HepG2 (cell line): Measurements from ENCODE around the gene FBXL22. TPM values are rescaled to one million over a fixed set of nuclear protein-coding genes. Genes with fewer than 3 reads are reported as not detected.
A peak's percentile ranks its signal among the peaks of the same experiment; 100 is the strongest.

ENCODE experiments used
- DMTF1 ChIP-seq: sonication (generic); formaldehyde crosslinking; IDR thresholded peaks from 2 replicates; pipeline ENCODE4 v1.4.0; 2020; ENCODE audit warnings: mild to moderate bottlenecking, missing genetic modification reagents
- ETV6 ChIP-seq: sonication (generic); formaldehyde crosslinking; conservative IDR thresholded peaks from 2 replicates; pipeline ENCODE4 v1.4.0; 2020; ENCODE audit warnings: missing genetic modification reagents
- HES4 ChIP-seq: sonication (generic); formaldehyde crosslinking; IDR thresholded peaks from 2 replicates; pipeline ENCODE4 v1.9.0; 2021; ENCODE audit warnings: mild to moderate bottlenecking, missing genetic modification reagents, borderline replicate concordance
- HNRNPLL ChIP-seq: fragments of 200-400 bp; formaldehyde crosslinking; IDR thresholded peaks from 2 replicates; pipeline ENCODE4 v1.6.1; 2017; ENCODE audit warnings: mild to moderate bottlenecking, low read depth, low read length; ENCODE audit not compliant: poor library complexity, severe bottlenecking
- KLF12 ChIP-seq: sonication (generic); formaldehyde crosslinking; IDR thresholded peaks from 2 replicates; pipeline ENCODE4 v1.4.0; 2020; ENCODE audit warnings: missing genetic modification reagents, borderline replicate concordance
- MYC ChIP-seq: sonication (generic); formaldehyde crosslinking; IDR thresholded peaks from 2 replicates; pipeline ENCODE4 v1.9.0; 2021; ENCODE audit warnings: missing genetic modification reagents, borderline replicate concordance
- PHF20 ChIP-seq: sonication (generic); formaldehyde crosslinking; IDR thresholded peaks from 2 replicates; pipeline ENCODE4 v1.5.0; 2020; ENCODE audit warnings: mild to moderate bottlenecking, missing genetic modification reagents
- RERE ChIP-seq: IDR thresholded peaks from 2 replicates; pipeline ENCODE4 v1.6.1; 2016; ENCODE audit warnings: low read depth, missing genetic modification reagents, missing compliant biosample characterization
- SRY ChIP-seq: sonication (generic); formaldehyde crosslinking; IDR thresholded peaks from 2 replicates; pipeline ENCODE4 v1.8.0; 2022; ENCODE audit warnings: mild to moderate bottlenecking, missing genetic modification reagents
- TERF1 ChIP-seq: sonication (generic); formaldehyde crosslinking; IDR thresholded peaks from 2 replicates; pipeline ENCODE4 v1.8.0; 2022; ENCODE audit warnings: mild to moderate bottlenecking, missing genetic modification reagents, moderate library complexity
- THAP9 ChIP-seq: sonication (generic); formaldehyde crosslinking; IDR thresholded peaks from 2 replicates; pipeline ENCODE4; 2020; ENCODE audit warnings: missing genetic modification reagents, mild to moderate bottlenecking, borderline replicate concordance
- ZKSCAN5 ChIP-seq: sonication (generic); formaldehyde crosslinking; IDR thresholded peaks from 2 replicates; pipeline ENCODE4 v1.5.1; 2020; ENCODE audit warnings: mild to moderate bottlenecking, missing genetic modification reagents
- ZMYM4 ChIP-seq: sonication (generic); formaldehyde crosslinking; IDR thresholded peaks from 2 replicates; pipeline ENCODE4 v1.8.1; 2023; ENCODE audit warnings: mild to moderate bottlenecking, missing genetic modification reagents
- ZNF629 ChIP-seq: sonication (generic); formaldehyde crosslinking; conservative IDR thresholded peaks from 2 replicates; pipeline ENCODE4 v1.5.0; 2020; ENCODE audit warnings: missing genetic modification reagents
- ZNF784 ChIP-seq: sonication (generic); formaldehyde crosslinking; IDR thresholded peaks from 2 replicates; pipeline ENCODE4 v1.5.1; 2020; ENCODE audit warnings: missing genetic modification reagents, mild to moderate bottlenecking, borderline replicate concordance
- polyA plus RNA-seq, 8 experiments: library from polyadenylated mRNA; depleted of rRNA in 3 of 8; stranded (reverse) in 7 of 8; unstranded in 1 of 8; fragments of >200 nt; fragmentation: Illumina TruSeq in 4 of 8; extraction: Trizol in 4 of 8; gene quantifications; 2 replicates each; pipeline versions ENCODE4 v1.2.1 to v1.2.3, GENCODE V29; 2011 to 2016; ENCODE audit warnings: low read depth in 4 of 8, missing spikeins in 1 of 8, mixed read lengths in 1 of 8; ENCODE audit not compliant: insufficient read depth in 1 of 8
- total RNA-seq, 5 experiments: library from RNA; depleted of rRNA; stranded (reverse); fragments of >200 nt; fragmentation: Illumina TruSeq; extraction: Trizol; gene quantifications; 2 replicates each; pipeline ENCODE4 v1.2.3, GENCODE V29; 2016; ENCODE audit warnings: low read depth in 1 of 5

The FBXL22 gene
- total and polyA plus RNA-seq, 2 of the 13 experiments (the other 11 are each of a cell fraction or from before 2014, with no cell fraction given): 0.15 to 0.33 TPM

GRCh38 chr15:63601026-63601703 lies 4.0 kb downstream of the FBXL22 start (continued):
- TF ChIP-seq TERF1 (CRISPR knock-in tag) (no peak; the same call in 1 of the 2 replicates), THAP9 (peak; percentile 43; the same call in 1 of the 2 replicates), SRY (no peak), HES4 (CRISPR knock-in tag) (peak; percentile 80; the same call in 1 of the 2 replicates), KLF12 (CRISPR knock-in tag) (0 out of 2 replicates have a peak, but pooled peaks have one; percentile 33), ZMYM4 (CRISPR knock-in tag) (peak; percentile 9; the same call in 1 of the 2 replicates), HNRNPLL (peak; percentile 29), ZKSCAN5 (CRISPR knock-in tag) (no peak), MYC (CRISPR knock-in tag) (peak; percentile 56), ZNF784 (CRISPR knock-in tag) (0 out of 2 replicates have a peak, but pooled peaks have one; percentile 4), ZNF629 (CRISPR knock-in tag) (peak; percentile 19; the same call in 1 of the 2 replicates), PHF20 (CRISPR knock-in tag) (peak; percentile 39; the same call in 1 of the 2 replicates), RERE (no peak), ETV6 (CRISPR knock-in tag) (no peak; the same call in 1 of the 2 replicates), DMTF1 (CRISPR knock-in tag) (no peak)
